Hepatocyte (in vitro differentiated cells): ENCODE measurements around the gene VRK1. TPM values are rescaled to one million over a fixed set of nuclear protein-coding genes. Genes with fewer than 3 reads are reported as not detected.

Source experiments
- DNase-seq: peaks from one replicate; pipeline ENCODE4 v3.0.0-alpha.2; 2016; ENCODE audit warnings: low spot score
- H2AFZ ChIP-seq: fragments of 200-600 bp; sonication (generic); 2 replicates; pipeline ENCODE4 v1.6.0; 2016; ENCODE audit warnings: antibody characterized with exemption, mild to moderate bottlenecking
- H3K27ac ChIP-seq: fragments of 200-600 bp; sonication (generic); 2 replicates; pipeline ENCODE4 v1.5.1; 2016; ENCODE audit warnings: mild to moderate bottlenecking
- H3K27me3 ChIP-seq: fragments of 200-600 bp; sonication (generic); 2 replicates; pipeline ENCODE4 v1.6.1; 2016
- H3K36me3 ChIP-seq: fragments of 200-600 bp; sonication (generic); replicated peaks from 2 replicates; pipeline ENCODE4 v1.5.1; 2016; ENCODE audit warnings: low read depth; ENCODE audit not compliant: insufficient read depth
- H3K4me1 ChIP-seq: fragments of 200-600 bp; sonication (generic); 2 replicates; pipeline ENCODE4 v1.5.1; 2016; ENCODE audit warnings: mild to moderate bottlenecking, moderate library complexity; ENCODE audit not compliant: insufficient read depth
- H3K4me2 ChIP-seq: fragments of 200-600 bp; sonication (generic); 2 replicates; pipeline ENCODE4 v1.6.0; 2016
- H3K4me3 ChIP-seq: fragments of 200-600 bp; sonication (generic); 2 replicates; pipeline ENCODE4 v1.5.1; 2016; ENCODE audit warnings: mild to moderate bottlenecking
- H3K79me2 ChIP-seq: fragments of 200-600 bp; sonication (generic); 2 replicates; pipeline ENCODE4 v1.6.0; 2017; ENCODE audit warnings: mild to moderate bottlenecking
- H3K9me2 ChIP-seq: fragments of 200-600 bp; sonication (generic); replicated peaks from 2 replicates; pipeline ENCODE4 v1.6.0; 2017; ENCODE audit warnings: mild to moderate bottlenecking; ENCODE audit not compliant: insufficient read depth
- H3K9me3 ChIP-seq: fragments of 200-600 bp; sonication (generic); 2 replicates; pipeline ENCODE4 v1.5.1; 2016; ENCODE audit warnings: low read depth, mild to moderate bottlenecking
- H4K20me1 ChIP-seq: fragments of 200-600 bp; sonication (generic); 2 replicates; pipeline ENCODE4 v1.6.0; 2016; ENCODE audit warnings: mild to moderate bottlenecking; ENCODE audit not compliant: insufficient read depth, poor library complexity, severe bottlenecking
- EZH2 ChIP-seq: fragments of 200-600 bp; sonication (generic); IDR thresholded peaks from 2 replicates; pipeline ENCODE4 v1.6.1; 2016; ENCODE audit warnings: antibody characterized with exemption, mild to moderate bottlenecking, borderline replicate concordance
- EZH2phosphoT487 ChIP-seq: fragments of 200-600 bp; sonication (generic); IDR thresholded peaks from one replicate; pipeline ENCODE4 v1.6.1; 2018; ENCODE audit warnings: antibody characterized with exemption, mild to moderate bottlenecking, low read depth, moderate library complexity; ENCODE audit not compliant: unreplicated experiment, severe bottlenecking
- WGBS: methylation state at CpG from one replicate; pipeline ENCODE4 v1.1.6; 2016; ENCODE audit warnings: low lambda C conversion rate; ENCODE audit errors: missing lambda C conversion rate; 5-methylcytosine and 5-hydroxymethylcytosine counted together
- polyA plus RNA-seq: library from polyadenylated mRNA; unstranded; fragments of >200 nt; fragmentation: Nextera tagmentation; extraction: Ambion mirVana; gene quantifications from 2 replicates; pipeline ENCODE4 v1.2.1, GENCODE V29; 2016
- total RNA-seq: library from RNA; depleted of rRNA; stranded (reverse); fragments of >200 nt; gene quantifications from 2 replicates; pipeline ENCODE4 v1.2.3, GENCODE V29; 2014
- TF ChIP-seq, protein P1 (sequence below): fragments of 200-600 bp; sonication (generic); IDR thresholded peaks from 2 replicates; pipeline ENCODE4 v1.5.1; 2016; ENCODE audit warnings: antibody characterized with exemption, mild to moderate bottlenecking; ENCODE audit not compliant: poor library complexity

The VRK1 gene
- total and polyA plus RNA-seq, 2 experiments from 2014 or later, result 16.5 to 21.5 TPM

DNA sequence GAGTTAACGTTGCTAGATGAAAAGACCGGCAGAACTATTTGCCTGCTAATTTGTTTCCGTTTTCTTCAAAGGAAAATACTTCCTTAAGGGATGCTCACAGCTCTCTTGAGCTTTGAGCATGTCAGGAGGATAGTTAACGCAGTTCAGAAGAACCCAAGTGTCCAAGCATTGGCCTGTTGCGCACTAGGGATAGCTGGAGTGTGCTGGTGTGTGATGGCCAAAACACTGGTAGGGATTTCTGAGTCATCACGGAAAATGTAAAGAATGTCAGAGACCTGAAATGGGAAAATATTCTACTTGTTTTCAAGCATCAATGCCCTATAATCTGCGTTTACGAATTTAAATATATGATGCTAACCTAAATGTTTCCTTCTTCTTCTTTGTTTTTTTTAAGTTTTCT lies 97.8 kb downstream of the VRK1 start:
- Histone ChIP-seq H3K79me2 (no peaks in the 10 kb centered on the region), H3K9me2 (no peaks in the 10 kb centered on the region), H3K4me3 (no peak overlapping the region), H3K27ac (no peak overlapping the region), H4K20me1 (no peaks in the 10 kb centered on the region), H3K36me3 (no peaks in the 10 kb centered on the region), H3K9me3 (no peaks in the 10 kb centered on the region), H3K4me2 (no peak overlapping the region), H2AFZ (no peak overlapping the region), H3K4me1 (no peaks in the 10 kb centered on the region), H3K27me3 (no peaks in the 10 kb centered on the region)
- WGBS, result 83% methylated on average over 8 of the region's 8 CpGs
- TF ChIP-seq EZH2phosphoT487, result no peak
- no peak for DNase-seq

DNA sequence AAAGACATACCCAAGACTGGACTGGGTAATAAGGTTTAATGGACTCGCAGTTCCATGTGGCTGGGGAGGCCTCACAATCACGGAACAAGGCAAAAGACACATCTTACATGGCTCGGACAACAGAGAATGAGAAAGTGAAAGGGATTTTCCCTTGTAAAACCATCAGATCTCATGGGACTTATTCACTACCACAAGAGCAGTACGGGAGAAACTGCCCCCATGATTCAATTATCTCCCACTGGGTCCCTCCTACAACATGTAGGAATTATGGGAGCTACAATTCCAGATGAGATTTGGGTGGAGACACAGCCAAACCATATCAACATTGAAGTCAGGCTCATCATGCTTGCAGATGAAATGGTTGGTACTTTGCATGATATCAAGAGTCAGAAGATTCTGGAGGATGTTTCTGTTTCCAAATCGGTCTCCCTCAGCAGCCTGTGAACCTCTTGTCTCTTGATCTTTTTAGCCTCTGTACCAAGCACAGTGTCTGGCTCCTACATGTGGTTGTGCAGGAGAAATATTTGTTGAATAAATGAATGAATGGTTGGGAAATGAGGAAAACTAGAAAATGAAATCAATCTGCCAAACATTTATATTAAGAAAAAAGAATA lies 98.6 kb downstream of the VRK1 start:
- TF ChIP-seq EZH2 (no peak), EZH2phosphoT487 (no peak)
- TF ChIP-seq, protein P1, sequence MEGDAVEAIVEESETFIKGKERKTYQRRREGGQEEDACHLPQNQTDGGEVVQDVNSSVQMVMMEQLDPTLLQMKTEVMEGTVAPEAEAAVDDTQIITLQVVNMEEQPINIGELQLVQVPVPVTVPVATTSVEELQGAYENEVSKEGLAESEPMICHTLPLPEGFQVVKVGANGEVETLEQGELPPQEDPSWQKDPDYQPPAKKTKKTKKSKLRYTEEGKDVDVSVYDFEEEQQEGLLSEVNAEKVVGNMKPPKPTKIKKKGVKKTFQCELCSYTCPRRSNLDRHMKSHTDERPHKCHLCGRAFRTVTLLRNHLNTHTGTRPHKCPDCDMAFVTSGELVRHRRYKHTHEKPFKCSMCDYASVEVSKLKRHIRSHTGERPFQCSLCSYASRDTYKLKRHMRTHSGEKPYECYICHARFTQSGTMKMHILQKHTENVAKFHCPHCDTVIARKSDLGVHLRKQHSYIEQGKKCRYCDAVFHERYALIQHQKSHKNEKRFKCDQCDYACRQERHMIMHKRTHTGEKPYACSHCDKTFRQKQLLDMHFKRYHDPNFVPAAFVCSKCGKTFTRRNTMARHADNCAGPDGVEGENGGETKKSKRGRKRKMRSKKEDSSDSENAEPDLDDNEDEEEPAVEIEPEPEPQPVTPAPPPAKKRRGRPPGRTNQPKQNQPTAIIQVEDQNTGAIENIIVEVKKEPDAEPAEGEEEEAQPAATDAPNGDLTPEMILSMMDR, result no peak
- Histone ChIP-seq H3K9me3 (no peaks in the 10 kb centered on the region), H2AFZ (no peak overlapping the region), H3K27me3 (no peaks in the 10 kb centered on the region), H3K36me3 (no peaks in the 10 kb centered on the region), H3K27ac (no peak overlapping the region), H4K20me1 (no peaks in the 10 kb centered on the region), H3K4me3 (no peak overlapping the region), H3K4me1 (no peaks in the 10 kb centered on the region), H3K9me2 (no peaks in the 10 kb centered on the region), H3K4me2 (no peak overlapping the region), H3K79me2 (no peaks in the 10 kb centered on the region)
- no peak for DNase-seq
- 97% methylated on average over 5 of the region's 5 CpGs for whole genome bisulfite sequencing

DNA sequence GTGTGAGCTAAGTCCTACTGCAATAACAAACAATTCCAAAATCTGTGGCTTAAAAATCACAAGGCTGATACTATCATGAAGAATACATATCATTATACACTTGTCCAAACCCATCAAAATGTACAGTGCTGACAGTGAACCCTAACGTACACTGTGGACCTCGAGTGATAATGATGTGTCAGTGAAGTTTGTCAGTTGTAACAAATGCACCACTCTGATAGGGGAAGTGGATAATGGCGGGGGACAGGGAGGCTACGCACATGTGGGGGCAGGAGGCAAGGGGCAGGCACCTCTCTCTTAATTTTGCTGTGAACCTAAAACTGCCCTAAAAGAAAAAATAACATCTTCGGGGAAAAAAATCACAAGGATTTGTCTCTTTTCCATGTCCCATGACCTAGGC lies 100.0 kb downstream of the VRK1 start:
- no peak for DNase-seq
- H3K27me3 ChIP-seq, result no peaks in the 10 kb centered on the region
- no peaks in the 10 kb centered on the region for H3K4me1 ChIP-seq
- no peak overlapping the region for H3K27ac ChIP-seq
- no peak overlapping the region for H3K4me3 ChIP-seq
- no peaks in the 10 kb centered on the region for H3K9me3 ChIP-seq
- H3K9me2 ChIP-seq, result no peaks in the 10 kb centered on the region
- TF ChIP-seq EZH2phosphoT487 (no peak), EZH2 (no peak)
- TF ChIP-seq, protein P1, result no peak
- WGBS, result 90% methylated on average over 5 of the region's 5 CpGs
- H3K4me2 ChIP-seq, result no peak overlapping the region
- H3K79me2 ChIP-seq, result no peaks in the 10 kb centered on the region
- no peak overlapping the region for H2AFZ ChIP-seq
- no peaks in the 10 kb centered on the region for H4K20me1 ChIP-seq
- H3K36me3 ChIP-seq, result no peaks in the 10 kb centered on the region

DNA sequence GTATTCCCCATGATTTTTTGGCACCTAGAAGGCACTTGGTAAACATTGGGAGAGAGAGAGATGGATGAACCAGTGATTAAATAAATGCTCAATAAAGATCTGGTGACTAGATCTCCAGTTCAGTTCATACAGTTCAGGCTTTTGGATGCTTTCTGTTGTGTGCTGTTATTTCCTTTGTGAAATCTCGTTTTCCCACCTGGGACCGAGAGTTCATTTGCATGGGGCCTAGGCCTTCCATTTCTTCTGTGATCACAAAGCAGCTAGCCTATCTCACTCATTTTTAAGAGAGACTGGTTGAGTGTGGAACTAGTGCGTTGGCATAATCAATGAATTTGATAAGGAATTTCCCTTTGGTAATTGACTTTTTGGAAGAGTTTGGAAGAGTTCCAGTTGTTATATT lies 104.0 kb downstream of the VRK1 start:
- no peaks in the 10 kb centered on the region for H3K79me2 ChIP-seq
- H3K27ac ChIP-seq, result no peak overlapping the region
- H3K27me3 ChIP-seq, result no peaks in the 10 kb centered on the region
- H3K9me3 ChIP-seq, result no peaks in the 10 kb centered on the region
- no peaks in the 10 kb centered on the region for H4K20me1 ChIP-seq
- no peak for TF ChIP-seq EZH2
- no peaks in the 10 kb centered on the region for H3K9me2 ChIP-seq
- 95% methylated on average over 3 of the region's 3 CpGs for WGBS
- no peaks in the 10 kb centered on the region for H3K36me3 ChIP-seq
- H3K4me1 ChIP-seq, result no peaks in the 10 kb centered on the region
- H2AFZ ChIP-seq, result no peak overlapping the region
- DNase-seq, result no peak
- H3K4me3 ChIP-seq, result no peak overlapping the region
- no peak overlapping the region for H3K4me2 ChIP-seq
